ENCODE results near the gene LSP1.

The LSP1 gene

DNA sequence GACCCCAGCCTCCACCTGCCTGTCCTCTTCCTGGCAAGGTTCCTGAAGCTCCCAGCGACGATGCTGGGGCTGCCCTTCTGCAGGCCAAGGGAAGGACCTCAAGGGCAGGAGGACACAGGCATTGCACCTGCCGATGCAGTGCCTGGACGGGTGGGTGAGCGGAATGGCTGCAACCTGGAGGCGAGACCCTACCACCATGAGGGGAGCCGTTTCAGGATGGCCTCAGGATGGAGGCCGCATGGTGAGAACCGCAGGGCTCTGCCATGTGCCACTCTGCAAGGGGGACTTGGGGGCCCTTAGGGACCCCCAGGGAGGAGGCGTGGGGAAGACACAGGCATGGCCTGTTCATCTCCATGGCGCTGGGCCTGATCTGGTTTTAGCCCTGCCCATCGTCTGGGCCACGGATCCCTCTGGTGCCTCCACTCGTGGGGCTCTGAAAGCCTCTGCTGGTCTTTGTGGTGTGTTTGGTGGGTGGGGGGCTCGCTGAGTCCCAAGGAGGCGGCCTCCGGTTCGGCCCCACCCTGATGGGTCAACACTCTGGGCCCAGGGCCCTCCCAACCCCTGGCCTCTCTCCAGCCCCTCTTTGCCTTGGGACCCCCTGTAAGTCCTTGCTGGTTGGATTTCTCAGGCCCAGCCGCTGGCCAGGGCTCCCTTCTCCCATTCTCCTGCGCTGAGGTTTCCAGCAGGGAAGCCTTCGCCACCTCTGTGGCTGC is 1.3 kb upstream of the LSP1 start:
- DNase-seq = no peak

DNA sequence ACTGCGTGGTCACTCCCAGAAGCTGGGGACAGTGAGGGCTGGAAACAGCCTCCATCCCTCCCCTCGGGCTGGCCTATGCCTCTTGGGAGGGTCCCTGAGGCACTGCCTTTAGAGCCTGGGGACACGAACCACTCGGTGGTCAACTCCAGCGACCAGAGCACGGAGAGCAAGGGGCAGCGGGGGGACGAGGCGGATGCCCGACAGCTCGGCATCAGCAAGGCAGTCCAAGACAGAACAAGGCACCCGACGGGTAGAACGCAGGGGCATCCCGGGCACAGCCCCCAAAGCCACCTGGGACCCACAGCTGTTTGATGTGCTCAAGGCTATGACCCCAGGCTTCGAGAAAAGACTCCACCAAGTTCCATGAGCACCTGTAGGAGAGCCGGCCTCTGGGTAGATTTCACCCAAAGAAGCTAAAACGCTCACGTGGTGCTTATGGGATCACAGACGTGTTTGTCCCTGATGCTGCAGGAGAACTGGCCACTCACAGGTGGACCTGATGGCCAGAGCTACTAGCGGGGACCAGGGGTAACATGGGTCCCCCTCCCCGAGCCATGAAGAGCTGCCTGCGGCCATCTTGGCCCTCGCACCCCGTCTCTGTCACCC is 510 bp upstream of the LSP1 start:
- DNase-seq = no peak

DNA sequence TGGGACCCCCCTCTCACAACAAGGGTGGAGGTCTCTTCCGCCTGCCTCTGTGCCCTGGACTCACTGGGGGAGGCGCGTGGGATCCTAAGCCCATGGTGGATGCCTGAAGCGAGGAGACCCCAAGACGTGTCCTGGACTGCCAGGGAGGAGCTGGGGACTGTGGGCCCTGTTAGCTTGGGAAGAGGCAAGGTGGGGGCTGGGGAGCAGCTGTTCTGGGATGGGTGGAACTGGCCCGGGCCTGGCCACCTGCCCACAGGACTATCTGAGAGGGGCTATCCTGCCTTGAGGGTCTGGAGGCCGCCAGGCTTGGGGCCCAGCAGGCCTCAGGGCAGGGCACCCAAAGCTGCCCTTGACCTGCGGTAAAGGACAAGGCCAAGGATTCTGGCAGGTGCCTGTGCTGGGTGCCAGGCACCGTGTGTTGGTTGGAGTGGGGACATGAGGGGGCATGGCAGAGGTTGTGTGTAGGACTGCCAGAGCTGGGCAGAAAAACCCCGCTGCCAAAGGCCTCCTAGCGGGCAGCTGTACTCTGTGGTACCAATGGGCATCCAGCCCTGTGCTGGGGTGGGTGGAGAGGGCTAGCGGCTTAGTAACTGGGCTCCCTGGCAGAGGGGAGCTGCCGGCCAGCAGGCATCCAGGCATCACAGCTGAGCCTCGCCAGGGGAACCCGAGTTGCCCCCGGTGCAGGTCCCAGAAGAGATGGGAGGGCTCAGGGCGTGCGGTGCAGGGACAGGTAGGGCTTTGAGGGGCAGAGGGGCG is 670 bp downstream of the LSP1 start:
- no peak for DNase-seq

DNA sequence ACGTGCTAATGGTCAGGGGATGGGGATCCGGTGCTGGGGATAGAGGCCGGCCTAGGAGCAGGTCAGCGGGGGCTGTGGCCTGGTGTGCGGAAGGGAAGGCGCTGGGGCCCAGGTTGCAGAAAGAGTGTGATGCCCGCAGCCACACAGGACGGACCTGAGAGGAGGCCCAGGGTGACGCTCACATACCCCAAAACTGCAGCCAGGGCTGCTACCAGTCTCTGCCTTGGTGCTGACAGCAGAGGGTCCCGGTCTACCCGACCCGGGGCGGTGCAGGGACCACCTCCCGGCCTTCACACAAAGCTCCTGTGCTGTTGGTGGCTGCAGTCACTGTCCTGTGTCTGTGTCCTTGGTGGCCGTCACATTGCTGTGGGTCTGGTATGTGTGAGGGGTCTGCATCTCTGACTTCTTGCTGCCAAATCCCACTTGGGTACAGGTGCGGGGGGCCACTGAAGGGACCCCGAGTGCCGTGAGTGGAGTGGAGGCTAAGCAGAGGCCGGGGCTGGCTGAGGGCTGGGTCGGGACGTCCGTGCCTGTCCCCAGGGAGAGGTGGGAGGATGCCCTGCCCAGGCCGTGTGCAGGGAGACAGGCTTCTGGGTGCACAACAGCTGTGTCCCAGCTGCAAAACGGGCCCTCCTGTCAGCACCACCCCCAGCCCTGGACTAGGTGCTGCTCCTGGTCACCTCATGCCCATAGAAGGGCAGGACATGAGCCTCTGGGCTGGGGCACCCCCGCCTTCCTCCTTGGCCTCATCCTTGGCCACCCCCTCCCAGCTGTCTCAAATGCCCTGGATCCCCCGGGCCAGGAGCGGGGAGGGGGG is 1.5 kb downstream of the LSP1 start:
- DNase-seq = no peak

DNA sequence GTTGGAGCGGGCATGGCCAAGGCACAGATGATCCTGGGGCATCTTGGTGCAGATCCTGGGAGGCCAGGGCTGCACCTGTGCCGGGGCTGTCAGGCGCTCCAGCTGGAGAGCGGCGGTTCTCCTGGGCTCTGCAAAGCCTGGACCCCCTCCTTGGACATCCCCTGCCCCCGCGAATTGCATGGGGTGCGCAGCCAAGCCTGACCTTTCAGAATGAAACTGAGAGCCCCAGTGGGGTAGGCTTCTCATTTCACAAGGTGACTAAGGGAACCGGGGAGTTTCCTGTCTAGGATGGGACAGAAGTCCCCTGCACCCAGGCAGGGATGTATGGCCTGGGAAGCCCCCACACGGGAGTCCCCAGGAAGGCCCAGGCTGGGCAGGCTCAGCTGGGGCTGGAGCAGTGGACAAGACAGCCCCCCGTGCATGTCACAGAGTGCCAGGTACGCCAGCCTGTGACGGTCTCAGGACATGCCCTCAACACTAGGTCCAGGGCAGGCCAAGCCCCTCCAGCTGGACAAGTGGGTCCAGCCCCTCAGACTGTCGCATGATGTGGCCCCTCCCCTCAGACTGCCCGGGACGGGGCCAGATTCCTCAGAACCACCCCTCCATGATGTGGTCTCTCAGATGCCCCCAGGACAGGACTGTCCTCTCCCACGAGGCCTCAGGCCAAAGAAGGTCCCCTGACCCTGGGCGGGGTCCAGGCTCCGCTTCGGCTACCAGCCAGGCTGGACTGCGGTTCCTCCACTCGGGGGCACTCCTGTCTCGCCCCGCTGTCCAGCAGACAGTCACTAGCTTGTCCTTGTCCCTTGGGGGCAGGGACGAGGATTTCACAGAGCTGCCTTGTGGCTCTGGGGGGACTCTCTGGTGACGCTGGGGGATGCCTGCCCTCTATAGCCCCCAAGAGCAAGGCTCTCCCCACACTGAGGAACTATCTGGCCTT is 2.3 kb downstream of the LSP1 start:
- no peak for DNase-seq

DNA sequence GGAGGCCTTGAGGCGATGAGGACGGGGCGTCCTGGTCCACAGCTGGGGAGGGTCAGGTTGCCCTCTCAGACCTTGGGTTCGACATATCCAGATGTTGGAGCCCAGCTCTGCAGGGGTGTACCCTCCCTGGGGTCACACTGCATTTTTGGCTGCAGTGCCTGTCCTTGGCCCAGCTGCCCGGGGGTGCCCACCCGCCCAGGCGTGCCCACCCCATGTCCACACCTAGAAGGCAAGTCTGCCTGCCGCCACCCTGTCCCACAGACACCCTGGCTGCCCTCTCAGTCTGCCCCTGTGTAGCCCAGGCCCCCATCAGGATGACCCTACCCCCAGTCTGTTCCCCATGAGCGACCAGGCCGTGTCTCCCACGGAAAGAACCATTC is 3.0 kb downstream of the LSP1 start:
- DNase-seq = no peak

DNA sequence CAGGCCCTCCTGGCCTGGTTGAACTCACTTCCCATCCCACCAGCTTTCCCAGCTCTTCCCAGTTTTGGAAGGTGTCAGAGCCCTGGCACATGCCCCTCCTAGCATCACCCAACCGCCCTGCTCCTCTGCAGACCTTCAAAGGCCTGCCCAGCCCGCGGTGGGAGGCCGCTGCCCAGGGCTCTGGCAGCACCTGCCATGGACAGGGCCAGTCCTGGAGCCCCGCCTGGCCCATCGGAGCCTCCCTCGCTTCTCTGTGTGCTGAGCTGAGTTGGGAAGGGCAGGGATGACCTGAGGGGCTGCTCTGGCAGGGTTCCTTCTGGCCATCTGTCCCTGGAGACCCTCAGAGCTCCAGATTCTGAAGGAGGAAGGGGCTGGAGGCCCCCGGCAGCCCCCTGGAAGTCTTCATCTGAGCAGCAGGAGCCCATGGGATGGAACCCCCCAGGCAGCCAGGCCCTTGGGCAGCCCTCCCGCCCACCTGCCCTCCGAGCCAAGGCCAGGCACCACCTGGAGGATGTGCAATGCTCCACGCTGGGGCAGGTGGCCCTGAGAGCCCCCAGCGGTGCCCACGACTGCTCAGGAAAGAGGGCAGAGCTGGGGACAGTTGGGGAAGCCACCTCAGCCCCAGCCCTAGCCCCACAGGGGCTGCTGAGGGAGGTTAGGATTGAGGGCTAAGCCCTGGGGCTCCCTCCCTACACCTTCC is 3.6 kb downstream of the LSP1 start:
- no peak for DNase-seq

DNA sequence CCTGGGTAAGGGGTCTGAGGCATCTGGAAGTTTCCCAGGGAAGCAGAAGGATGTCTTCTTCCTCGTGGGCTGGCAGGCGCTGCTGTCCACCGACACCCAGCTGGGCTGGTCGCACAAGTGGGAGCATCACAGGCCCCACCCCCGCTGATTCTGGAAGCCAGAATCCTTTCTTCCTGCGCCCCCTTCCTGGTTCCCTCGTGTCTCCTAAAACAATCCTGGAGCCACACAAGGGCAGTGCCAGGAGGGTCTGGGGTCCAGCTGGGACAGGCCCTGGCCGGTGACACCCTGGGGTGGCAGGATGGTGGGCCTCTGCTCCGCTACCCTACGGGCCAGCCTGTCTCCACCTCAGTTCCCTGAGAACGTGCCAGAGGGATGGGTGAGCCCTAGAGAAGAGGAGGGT is 4.2 kb downstream of the LSP1 start:
- no peak for DNase-seq

DNA sequence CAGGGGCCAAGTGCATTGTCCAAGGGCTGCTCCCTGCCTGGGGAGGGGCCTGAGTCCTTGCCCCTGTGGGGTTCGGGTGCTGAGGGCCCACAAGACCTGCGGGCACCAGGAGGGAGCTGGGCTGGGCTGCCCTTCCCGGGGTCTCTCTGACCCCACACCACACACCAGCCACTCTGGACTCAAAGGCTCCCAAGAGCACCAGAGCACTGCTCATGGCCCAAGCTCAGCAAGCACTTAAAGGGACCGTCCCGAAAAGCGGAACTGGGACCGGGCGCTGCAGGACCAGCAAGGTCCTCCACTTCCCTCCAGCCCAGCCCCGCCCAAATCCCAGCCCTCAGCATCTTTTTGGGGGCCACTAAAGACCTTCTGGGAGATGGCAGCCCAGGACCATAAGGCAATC is 5.3 kb downstream of the LSP1 start:
- DNase-seq = no peak

DNA sequence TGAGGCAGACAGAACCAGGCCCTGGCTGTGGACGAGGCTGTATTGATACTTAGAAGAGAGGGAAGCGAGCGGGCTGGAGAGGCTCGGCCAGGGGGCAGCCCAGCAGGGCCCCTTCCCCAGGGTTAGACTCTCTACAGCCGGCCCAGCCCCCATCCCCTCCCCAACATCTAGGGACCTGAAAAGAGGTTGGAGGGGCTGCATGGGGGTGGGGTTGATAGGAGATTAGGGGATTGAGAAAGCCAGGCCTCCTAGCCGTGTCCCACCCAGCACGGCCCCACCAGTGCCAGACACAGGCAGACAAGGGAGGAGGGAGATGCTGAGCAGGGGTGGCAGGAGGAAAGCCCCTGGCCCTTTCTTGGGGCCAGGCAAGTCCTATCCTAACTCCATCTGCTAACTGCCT is 5.7 kb downstream of the LSP1 start:
- no peak for DNase-seq

DNA sequence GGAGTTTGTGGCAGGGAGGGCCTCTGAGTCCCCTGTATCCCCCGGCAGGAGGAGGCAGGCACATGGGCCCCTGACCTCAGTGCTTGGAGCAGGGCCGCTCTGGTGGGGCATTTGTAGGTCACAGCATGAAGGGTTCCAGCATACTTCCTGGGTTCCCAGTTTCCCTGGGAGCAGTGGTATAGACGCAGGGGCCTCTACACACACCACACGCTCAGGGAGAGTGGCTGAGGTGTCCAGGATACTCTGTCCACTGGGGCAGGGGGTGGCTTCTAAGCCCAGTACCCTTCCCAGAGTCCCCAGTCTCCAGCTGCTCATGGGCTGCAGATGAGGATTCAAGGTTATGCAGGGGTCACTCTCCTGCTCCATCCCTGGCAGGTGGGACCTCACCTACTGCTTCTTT is 6.1 kb downstream of the LSP1 start:
- no peak for DNase-seq

DNA sequence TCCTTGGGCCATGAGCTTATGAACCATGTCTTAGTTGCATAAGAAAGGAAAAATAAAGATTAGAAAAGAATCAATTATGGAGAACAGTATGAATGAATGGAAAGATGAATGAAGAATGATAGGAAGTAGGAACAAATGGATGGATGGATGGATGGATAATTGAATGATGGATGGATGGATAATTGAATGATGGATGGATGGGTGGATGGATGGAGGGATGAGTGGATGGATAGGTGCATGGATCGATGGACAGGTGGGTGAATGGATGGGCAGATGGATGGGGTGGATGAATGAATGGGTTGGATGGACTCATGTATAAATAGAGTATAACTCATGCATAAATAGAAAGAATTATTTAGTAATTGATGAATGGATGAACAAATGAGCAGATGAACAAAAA is 7.2 kb downstream of the LSP1 start:
- DNase-seq = no peak

DNA sequence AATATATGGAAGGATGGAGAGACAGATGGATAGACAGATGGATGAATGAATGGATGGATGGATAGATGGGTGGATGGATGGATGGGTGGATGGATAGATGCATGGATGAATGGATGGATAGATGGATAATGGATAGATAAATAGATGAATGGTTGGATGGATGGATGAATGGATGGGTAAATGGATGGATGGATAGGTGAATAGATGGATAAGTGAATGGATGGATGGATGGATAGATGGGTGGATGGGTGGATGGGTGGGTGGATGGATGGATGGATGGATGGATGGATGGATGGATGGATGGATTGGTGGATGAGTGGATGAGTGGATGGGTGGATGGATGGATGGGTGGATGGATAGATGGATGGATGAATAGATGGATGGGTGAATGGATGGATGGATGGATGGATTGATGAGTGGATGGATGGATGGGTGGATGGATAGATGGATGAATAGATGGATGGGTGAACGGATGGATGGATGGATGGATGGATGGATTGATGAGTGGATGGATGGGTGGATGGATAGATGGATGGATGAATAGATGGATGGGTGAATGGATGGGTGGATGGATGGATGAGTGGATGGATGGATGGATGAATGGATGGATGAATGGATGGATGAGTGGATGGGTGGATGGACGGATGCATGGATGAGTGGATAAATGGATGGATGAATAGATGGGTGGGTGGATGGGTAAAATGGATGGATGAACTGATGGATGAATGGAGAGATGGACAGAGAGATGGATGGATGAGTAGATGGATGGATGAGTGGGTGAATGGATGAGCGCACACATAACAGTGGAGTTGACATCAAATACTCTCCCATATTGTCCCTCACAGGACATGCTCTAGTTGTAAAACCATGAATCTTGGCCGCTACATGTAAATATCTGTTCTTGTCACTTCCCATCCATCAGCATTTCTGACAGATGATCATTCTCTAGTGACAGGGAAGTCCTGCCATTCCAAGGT is 8.8 kb downstream of the LSP1 start:
- no peak for DNase-seq

DNA sequence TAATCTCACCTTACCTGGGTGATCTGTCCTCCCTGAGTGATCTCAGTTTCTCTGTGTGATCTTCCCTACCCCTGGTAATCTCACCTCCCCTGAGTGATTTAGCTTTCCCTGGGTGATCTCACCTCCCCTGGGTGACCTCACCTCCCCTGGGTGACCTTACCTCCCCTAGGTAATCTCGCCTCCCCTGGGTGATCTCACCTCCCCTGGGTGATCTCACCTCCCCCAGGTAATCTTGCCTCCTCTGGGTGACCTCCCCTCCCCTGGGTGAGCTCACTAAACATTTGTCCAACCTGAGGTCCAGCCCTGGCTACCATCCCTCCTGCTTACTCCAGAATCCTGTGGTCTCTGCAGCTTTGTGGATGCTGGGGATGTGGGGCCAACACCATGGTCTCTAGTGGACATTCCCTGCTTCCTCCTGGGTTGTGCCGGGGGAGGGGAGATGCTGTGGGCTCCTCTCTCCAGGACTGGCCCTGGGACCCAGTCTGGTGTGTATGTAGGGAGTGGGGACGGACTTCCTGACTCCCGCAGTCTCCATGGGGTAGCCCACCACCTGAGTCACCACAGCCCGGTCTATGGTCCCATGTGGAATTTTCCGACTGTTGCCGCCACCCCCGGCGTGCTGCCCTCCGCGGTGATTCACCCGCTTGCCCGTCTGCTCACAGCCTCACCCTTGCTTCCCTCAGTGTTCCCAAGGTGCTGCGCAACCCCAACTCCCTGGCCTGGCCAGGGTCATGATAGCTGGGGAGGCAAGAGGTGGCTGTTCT is 9.9 kb downstream of the LSP1 start:
- no peak for DNase-seq

DNA sequence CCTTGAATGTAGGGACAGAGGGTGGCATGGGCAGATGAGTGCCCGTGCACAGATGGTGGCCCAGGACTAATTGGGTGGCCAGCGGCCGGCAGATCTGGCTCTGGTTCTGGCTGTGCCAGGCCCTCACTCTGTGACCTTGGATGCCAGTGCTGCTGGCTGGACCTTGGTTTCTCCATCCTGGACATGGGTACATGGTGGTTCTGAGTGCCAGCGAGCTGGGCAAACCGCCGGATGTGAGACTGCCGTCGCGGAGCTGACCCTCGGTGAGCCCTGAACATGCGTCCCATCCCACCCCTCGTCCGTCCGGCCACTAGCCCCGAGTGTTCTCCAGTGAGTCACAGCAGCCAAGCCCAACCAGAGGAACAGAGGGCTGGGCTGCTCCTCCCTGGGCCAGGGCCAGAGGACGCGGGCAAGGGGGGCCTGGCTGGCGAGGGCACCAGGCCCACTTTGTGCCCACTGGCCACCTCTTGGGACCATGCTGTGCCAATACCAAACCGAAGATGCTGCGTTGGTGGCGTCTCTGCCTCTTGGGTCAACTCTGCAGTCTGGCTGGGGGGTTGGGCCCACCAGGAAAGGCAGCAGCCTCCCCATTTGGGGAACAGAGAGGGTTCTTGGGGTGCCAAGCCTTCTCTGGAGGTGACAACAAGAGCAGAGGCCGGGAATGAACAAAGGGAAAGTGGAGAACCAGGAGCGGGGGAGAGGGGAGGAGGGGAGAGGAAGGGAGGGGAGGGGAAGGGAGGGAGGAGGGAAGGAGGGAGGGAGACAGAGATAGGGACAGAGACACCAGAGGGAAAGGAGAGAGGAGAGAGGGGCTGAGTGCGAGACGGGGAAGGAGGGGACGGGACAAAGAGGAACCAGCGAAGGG is 10.7 kb downstream of the LSP1 start:
- no peak for DNase-seq

DNA sequence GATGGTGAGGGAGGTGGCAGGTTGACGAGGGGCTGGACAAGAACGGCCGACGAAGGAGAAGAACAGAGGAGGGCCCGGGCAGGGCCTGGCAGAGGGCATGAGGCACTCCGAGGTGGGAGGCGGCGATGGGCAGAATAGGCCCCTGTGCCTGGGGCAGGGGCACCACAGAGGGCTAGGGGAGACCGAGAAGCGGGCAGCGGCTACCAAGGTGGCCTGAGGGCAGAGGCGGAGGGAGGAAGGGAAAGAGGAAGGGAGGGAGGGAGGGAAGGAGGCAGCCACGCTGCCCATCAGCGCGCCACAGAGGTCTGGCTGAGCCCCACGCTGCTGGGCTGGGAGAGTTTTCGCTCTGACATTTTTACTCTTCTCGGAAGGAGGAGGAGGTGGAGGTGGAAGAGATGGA is 11.3 kb downstream of the LSP1 start:
- no peak for DNase-seq

DNA sequence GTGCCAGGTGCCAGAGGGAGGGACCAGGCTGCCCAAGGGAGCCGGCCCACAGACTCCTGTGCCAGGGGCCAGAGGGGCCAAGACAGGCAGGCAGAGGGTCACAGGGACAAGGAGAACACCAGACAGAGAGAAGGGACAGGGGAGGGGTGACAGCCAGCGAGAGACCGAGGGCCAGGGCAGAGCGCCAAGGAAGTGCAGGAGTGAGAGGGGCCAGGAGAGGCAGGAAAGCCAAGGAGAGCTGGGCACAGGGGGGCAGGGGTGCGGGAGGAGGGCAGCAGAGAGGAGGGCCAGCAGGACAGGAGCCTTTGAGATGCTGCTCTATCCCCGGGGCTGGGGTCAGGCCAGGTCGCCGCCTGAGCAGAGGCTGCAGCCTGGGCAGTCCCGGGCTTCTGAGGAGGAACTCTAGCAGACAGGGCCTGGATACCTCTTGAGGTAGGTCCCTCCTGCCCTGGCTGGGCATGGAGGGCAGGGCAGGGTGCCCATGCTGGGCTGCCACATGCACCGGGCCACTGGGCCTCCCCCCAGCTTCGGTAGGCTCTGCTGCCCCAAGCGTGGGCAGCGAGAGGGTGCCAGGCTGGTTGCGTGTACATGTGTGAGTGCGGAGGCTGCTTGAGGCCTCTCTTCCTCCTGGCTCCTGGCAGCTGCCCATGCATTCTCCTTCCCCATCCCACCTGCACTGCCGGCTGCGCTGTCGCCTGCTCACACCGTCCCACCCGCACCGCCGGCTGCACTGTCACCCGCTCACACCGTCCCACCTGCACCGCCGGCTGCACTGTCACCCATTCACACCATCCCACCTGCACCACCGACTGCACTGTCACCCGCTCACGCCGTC is 12.2 kb downstream of the LSP1 start:
- no peak for DNase-seq

DNA sequence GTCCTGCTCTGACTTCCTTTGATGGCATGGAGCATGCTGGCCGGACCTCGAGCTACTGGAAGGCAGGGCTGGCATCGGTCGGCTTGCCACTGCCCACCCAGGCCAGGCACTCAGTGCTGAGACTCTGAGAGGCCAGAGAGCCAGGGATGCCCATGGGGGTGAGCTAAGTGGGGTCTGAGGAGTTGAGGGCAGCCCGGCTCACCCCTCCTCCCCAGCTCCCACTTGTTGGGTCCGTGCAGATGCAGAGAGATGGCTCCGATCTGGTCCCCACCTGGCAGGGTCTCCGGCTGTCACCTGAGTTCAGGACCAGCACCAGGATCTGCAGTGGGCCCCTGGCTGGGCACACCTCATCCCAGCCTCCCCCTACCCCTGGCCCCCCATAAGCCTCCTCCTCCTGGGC is 13.3 kb downstream of the LSP1 start:
- DNase-seq = no peak
